Stimulated activated naive CD8-positive, alpha-beta T cell treated with anti-CD3 and anti-CD28 coated beads, Interleukin-15, Interleukin-2, amounts not matched to agents 100 ng/mL and 50 ng/mL, for 24 hours (primary cell): ENCODE data around the gene MAP3K7CL.
"Not testable (repeated sequence)": the region's sequence is repeated elsewhere in the genome, so short reads cannot be mapped to it uniquely, and the experiment has no call there.

ENCODE experiments used
- H3K27ac Mint-ChIP-seq: one replicate; pipeline ENCODE4 v1.8.0; 2021; ENCODE audit warnings: mild to moderate bottlenecking, mixed read lengths
- H3K27me3 Mint-ChIP-seq: one replicate; pipeline ENCODE4 v1.8.0; 2021; ENCODE audit warnings: mixed read lengths
- H3K36me3 Mint-ChIP-seq: one replicate; pipeline ENCODE4 v1.8.0; 2021; ENCODE audit warnings: low read depth, mixed read lengths
- H3K4me1 Mint-ChIP-seq: one replicate; pipeline ENCODE4 v1.8.0; 2021; ENCODE audit warnings: low read depth, mixed read lengths
- H3K4me3 Mint-ChIP-seq: one replicate; pipeline ENCODE4 v1.8.0; 2021; ENCODE audit warnings: mild to moderate bottlenecking, mixed read lengths
- H3K9me3 Mint-ChIP-seq: one replicate; pipeline ENCODE4 v1.8.0; 2021; ENCODE audit warnings: mixed read lengths

MAP3K7CL gene

DNA sequence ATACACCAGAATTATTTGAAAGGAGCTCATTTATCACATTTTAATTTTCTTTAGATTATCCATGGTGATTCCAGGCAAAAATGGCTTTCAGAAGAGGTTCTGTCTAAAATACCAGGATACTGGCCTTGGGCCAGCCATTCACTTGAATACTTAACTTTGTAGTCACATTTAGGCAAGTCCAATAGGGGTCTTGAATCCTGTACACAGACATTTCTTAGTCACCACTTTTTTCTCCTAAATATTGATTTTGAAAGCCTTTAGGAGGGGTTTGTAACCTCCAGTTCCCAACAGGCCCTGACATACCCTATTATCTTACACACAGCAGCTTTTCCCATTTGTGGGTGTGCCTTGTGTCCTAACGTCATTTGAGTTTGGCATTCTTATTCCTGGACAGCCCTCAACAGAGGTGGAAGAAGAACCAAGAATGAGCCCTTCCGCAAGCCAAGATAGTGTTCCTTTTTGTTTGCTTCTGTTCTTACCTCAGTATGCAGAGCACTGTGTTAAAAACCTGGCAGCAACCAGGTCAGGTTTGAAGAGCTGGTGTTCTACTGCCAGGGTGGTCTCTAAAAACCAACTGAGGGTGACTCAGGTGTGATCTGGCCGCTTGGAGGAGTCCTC lies 19.5 kb downstream of the MAP3K7CL start:
- Mint-ChIP-seq H3K4me3 (no peak overlapping the region), H3K27me3 (no peaks in the 10 kb centered on the region), H3K36me3 (no peaks in the 10 kb centered on the region), H3K27ac (no peak overlapping the region), H3K4me1 (peaks cover 16% of the 10 kb centered on the region), H3K9me3 (no peaks in the 10 kb centered on the region)

DNA sequence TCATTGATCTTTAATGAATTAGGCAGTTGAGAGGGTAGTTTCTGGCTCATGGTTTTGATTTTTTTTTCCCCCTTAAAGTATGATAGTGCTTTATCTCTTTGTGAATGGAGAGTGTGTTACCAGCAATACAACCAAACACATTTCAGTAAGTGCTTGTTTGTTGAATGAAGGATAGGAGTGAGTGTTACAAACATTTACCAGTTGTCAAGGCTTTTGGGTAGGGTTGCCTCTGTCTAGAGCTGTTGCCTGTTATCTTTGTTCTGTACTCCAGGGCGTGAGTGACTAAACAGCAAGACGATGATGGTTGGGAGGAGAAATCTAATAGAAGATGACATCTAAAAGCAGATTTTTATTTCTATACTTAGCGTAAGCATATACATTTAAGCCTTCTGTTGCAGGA lies 21.5 kb downstream of the MAP3K7CL start:
- no peaks in the 10 kb centered on the region for H3K27me3 Mint-ChIP-seq
- H3K9me3 Mint-ChIP-seq = no peaks in the 10 kb centered on the region
- no peak overlapping the region for H3K27ac Mint-ChIP-seq
- H3K4me1 Mint-ChIP-seq = peaks cover 9% of the 10 kb centered on the region
- no peaks in the 10 kb centered on the region for H3K36me3 Mint-ChIP-seq
- H3K4me3 Mint-ChIP-seq = no peak overlapping the region

DNA sequence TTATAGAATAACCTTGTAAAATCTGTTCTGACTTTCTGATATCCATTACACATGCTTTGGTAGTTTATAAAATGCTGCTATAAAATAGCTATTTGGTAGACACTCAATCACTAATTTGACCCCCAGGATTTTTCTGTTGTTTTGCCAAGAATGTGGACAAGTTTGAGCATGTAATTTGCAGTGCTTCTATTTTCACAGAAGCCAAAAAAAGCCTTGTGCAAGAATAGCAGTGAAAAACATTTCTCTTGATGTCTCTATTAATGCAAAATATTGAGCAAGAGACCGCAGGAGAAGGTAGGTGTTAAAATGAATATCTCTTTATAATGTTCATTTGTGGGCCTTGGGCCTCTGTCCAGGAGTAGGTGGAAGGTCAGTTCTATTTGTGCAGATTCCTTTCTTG lies 22.5 kb downstream of the MAP3K7CL start:
- H3K4me3 Mint-ChIP-seq = no peak overlapping the region
- peaks cover 9% of the 10 kb centered on the region for H3K4me1 Mint-ChIP-seq
- no peaks in the 10 kb centered on the region for H3K9me3 Mint-ChIP-seq
- no peaks in the 10 kb centered on the region for H3K27me3 Mint-ChIP-seq
- no peak overlapping the region for H3K27ac Mint-ChIP-seq
- H3K36me3 Mint-ChIP-seq = no peaks in the 10 kb centered on the region

DNA sequence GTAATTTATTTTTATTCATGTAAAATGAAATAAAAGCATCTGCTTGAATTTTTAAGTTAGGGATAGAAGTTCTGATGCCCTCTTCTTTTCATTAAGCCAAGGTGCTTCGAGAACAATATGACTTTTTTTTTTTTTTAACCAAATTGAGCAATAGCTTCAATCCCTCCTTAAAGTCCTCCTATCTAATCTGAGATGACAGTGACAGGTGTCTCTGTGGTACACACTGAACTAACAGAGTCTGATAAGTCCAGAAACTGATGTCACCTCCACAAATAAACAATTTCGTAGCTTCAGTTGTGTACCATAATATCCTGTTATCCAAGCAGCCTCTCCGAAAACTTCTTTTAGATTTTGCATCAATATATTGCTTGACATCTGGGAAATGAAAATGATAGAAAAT lies 23.8 kb downstream of the MAP3K7CL start:
- Mint-ChIP-seq H3K36me3 (no peaks in the 10 kb centered on the region), H3K4me1 (no peaks in the 10 kb centered on the region), H3K4me3 (no peak overlapping the region), H3K27me3 (no peaks in the 10 kb centered on the region), H3K9me3 (no peaks in the 10 kb centered on the region), H3K27ac (no peak overlapping the region)

DNA sequence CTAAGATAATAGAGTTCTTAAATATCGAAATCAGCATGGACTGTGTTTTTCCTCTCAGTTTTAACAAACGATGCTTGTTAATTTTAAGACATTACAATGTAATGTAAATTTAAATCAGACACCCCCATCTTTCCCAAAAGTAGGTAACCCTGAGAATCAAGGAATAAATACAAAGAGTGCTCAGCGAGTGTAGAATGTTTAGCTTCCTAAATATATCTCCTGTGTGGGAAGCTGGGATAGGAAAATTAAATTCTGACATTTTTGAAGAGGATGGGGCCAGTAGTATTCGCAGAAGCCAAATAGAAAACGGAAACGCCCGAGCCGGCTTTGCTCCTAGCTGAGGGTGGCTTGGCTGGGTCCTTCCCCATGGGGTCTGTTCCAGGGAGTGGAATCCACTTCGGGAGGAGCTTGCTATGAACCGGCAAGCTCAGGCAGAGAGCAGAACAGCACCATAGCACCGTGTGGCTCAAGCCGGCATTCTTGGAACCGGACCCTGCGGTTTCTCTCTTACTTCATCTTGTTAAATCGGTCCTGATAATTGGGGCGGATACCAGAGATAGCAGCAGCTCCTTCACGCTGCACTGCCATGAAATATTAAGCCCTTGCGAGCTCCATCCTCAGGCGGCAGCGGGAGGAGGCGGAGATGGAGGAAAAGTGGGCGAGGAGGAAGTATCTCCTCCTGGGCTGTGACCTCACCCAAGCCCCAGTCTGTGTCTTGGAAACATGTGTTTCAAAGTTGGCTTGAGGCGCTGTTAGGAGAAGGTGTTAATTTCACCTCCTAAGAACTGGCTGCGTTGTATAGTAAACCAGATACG lies 24.9 kb downstream of the MAP3K7CL start:
- Mint-ChIP-seq H3K4me3 (no peak overlapping the region), H3K27me3 (no peaks in the 10 kb centered on the region)

DNA sequence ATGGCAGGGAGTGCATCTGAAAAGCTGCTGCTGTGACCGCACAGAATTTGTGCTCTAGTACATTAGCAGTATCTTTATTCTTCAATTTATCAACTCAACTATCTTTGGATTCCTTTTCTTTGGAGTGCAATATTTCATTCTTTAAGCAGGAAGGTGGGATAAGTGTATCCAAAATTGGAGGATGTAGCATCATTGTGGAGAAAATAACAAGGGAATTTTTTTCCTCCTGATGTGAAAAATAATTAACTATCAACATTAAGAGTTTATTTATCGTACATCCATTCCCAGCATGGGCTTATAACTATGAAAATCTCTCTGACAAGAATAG lies 25.5 kb downstream of the MAP3K7CL start:
- Mint-ChIP-seq H3K4me3 (no peak overlapping the region), H3K27ac (no peak overlapping the region), H3K4me1 (no peaks in the 10 kb centered on the region), H3K27me3 (no peaks in the 10 kb centered on the region), H3K36me3 (no peaks in the 10 kb centered on the region), H3K9me3 (no peaks in the 10 kb centered on the region)

More for the DNA sequence above, 24.9 kb downstream of the MAP3K7CL start:
- Mint-ChIP-seq H3K27ac (no peak overlapping the region), H3K9me3 (no peaks in the 10 kb centered on the region), H3K4me1 (no peaks in the 10 kb centered on the region), H3K36me3 (no peaks in the 10 kb centered on the region)

DNA sequence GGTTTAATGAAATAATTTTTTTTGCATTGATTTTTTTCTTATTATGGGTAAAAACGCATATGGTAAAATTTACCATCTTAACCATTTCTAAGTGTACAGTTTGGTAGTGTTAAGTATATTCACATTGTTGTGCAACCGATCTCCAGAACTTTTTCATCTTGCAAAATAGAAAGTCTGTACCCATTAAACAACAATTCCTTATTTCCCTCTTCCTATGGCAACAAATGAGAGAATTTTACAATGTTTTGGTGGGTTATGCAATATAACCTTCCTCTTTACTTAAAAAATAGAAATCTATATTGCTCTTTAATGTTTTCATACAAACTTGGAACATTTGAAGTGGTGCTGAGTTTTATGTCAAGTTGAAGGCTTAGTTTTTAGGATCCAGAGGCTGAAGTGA lies 26.6 kb downstream of the MAP3K7CL start:
- no peaks in the 10 kb centered on the region for H3K27me3 Mint-ChIP-seq
- H3K4me3 Mint-ChIP-seq = no peak overlapping the region
- H3K36me3 Mint-ChIP-seq = no peaks in the 10 kb centered on the region
- no peaks in the 10 kb centered on the region for H3K9me3 Mint-ChIP-seq
- no peak overlapping the region for H3K27ac Mint-ChIP-seq
- H3K4me1 Mint-ChIP-seq = no peaks in the 10 kb centered on the region

DNA sequence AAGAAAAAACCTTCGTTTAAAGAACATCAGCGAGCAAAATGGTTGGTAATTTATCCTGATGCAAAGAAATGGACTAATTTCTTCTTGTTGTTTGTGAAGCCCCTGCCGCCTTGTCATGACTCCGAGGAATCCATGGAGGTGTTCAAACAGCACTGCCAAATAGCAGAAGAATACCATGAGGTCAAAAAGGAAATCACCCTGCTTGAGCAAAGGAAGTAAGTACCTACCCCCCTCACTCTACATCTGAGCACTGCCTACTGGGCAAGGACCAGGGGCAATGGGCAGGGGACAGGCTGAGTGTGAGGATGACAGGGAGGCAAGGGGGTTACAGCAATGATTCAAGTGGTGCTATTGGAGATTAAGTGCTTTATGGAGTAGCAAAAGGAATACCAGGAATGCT lies 29.4 kb downstream of the MAP3K7CL start:
- no peak overlapping the region for H3K4me3 Mint-ChIP-seq
- H3K9me3 Mint-ChIP-seq = no peaks in the 10 kb centered on the region
- H3K4me1 Mint-ChIP-seq = no peaks in the 10 kb centered on the region
- H3K27ac Mint-ChIP-seq = no peak overlapping the region
- H3K36me3 Mint-ChIP-seq = no peaks in the 10 kb centered on the region
- no peaks in the 10 kb centered on the region for H3K27me3 Mint-ChIP-seq

DNA sequence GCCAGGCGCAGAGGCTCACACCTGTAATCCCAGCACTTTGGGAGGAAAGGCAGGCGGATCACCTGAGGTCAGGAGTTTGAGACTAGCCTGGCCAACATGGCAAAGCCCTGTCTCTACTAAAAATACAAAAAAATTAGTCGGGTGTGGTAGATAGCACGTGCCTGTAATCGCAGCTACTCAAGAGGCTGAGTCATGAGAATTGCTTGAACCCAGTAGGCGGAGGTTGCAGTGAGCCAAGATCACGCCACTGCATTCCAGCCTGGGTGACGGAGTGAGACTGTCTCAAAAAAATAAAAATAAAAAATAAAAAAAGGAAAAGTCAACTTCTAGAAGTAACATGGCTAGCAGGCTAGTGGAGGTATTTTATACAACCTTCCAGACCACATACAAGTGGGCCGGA lies 32.4 kb downstream of the MAP3K7CL start:
- H3K27me3 Mint-ChIP-seq, H3K4me3 Mint-ChIP-seq, H3K27ac Mint-ChIP-seq, H3K4me1 Mint-ChIP-seq, H3K9me3 Mint-ChIP-seq, H3K36me3 Mint-ChIP-seq: not testable (repeated sequence)

DNA sequence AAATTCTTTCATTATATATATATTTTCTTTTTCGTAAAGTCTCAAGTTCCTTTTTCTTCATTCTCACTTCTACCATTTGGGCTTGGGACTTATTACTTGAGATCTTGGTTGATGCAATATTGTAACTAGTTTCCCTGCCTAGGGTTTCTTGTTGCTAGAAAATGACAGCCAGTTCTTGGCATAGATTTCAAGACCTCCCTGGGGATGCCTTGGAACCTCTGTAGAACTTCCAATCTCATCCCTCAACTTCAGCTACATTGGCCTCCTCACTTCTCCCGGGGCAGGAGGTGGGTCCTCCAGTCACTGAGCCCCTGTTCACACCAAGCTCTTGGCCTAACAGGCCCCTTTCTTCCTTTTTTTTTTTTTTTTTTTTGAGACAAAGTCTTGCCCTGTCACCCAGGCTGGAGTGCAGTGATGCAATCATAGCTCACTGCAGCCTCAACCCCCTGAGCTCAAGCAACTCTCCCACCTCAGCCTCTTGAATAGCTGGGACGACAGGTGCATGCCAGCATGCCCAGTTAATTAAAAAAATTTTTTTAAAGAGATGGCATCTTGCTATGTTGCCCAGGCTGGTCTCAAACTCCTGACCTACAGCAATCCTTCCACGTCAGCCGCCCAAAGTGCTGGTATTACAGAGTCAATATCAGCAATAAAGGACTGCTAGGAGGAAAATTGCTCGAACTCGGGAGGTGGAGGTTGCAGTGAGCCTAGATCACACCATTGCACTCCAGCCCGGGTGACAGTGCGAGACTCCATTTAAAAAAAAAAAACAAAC lies 33.1 kb downstream of the MAP3K7CL start:
- no peaks in the 10 kb centered on the region for H3K9me3 Mint-ChIP-seq
- H3K4me3 Mint-ChIP-seq = no peak overlapping the region
- H3K36me3 Mint-ChIP-seq = peaks cover 5% of the 10 kb centered on the region
- H3K27me3 Mint-ChIP-seq = no peaks in the 10 kb centered on the region
- H3K27ac Mint-ChIP-seq = no peak overlapping the region
- H3K4me1 Mint-ChIP-seq = peaks cover 3% of the 10 kb centered on the region

DNA sequence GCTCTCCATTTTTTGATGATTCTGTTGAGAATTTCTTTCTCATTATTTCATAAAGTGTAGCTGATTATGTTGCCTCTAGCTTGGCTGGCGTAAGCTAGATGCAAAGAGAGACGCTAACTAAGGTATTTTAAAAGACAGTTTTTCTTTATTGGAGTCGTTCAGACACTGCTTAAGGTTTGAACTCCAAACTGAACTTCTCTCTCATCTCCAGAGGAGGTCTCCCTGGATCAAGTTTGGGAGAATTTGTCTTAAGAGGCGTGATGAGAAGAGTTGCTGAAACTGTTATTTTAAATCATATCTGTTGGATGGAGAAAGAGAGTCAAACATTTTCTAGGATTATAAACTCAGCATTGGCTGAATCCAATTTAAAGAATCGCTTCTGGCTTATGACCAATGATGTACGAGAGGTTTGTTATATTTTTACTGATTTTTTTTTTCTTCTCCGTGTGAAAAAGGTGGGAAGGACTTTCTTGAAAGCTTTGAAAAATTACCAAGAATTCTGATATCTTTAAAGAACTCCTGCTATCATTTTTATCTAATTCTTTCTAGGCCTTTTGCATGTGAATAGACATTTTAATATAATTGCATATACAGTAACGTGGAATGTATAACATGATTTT lies 34.0 kb downstream of the MAP3K7CL start:
- H3K4me1 Mint-ChIP-seq = peaks cover 3% of the 10 kb centered on the region
- no peak overlapping the region for H3K4me3 Mint-ChIP-seq
- no peaks in the 10 kb centered on the region for H3K27me3 Mint-ChIP-seq
- H3K9me3 Mint-ChIP-seq = no peaks in the 10 kb centered on the region
- H3K27ac Mint-ChIP-seq = no peak overlapping the region
- H3K36me3 Mint-ChIP-seq = peaks cover 5% of the 10 kb centered on the region

DNA sequence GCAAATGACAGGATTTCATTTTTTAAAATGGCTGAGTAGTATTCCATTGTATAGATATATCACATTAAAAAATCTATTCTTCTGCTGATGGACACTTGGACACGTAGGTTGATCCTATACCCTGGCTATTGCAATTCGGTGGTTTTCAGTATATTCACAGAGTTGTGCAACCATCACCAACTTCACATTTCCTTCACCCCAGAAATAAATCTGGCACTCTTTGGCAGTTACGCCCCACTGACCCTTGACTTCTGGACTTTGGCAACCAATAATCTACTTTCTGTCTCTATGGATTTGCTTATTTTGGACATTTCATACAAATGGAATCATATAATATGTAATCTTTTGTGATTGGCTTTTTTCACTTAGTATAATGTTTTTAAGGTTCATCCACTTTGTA lies 35.9 kb downstream of the MAP3K7CL start:
- H3K4me3 Mint-ChIP-seq = no peak overlapping the region
- peaks cover 13% of the 10 kb centered on the region for H3K4me1 Mint-ChIP-seq
- peaks cover 5% of the 10 kb centered on the region for H3K36me3 Mint-ChIP-seq
- H3K27me3 Mint-ChIP-seq = no peaks in the 10 kb centered on the region
- H3K27ac Mint-ChIP-seq = no peak overlapping the region
- H3K9me3 Mint-ChIP-seq = no peaks in the 10 kb centered on the region

DNA sequence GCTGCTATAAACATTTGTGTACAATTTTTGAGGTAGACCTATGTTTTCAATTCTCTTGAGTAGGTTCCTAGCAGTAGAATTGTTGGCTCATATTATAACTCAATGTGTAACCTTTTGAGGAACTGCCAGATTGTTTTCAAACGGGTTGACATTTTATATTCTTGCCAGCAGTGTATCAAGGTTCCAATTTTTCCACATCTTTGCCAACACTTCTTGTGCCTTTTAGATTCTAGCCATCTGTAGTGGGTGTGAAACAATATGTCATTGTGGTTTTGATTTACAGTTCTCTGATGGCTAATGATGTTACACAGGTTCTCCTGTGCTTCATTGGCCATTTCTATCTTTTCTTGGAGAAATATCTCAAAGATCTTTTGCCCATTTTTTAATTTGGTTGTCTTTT lies 36.4 kb downstream of the MAP3K7CL start:
- Mint-ChIP-seq H3K4me1 (peaks cover 13% of the 10 kb centered on the region), H3K27ac (peak overlapping the region; percentile 16), H3K36me3 (peaks cover 5% of the 10 kb centered on the region), H3K9me3 (no peaks in the 10 kb centered on the region), H3K4me3 (no peak overlapping the region), H3K27me3 (no peaks in the 10 kb centered on the region)

DNA sequence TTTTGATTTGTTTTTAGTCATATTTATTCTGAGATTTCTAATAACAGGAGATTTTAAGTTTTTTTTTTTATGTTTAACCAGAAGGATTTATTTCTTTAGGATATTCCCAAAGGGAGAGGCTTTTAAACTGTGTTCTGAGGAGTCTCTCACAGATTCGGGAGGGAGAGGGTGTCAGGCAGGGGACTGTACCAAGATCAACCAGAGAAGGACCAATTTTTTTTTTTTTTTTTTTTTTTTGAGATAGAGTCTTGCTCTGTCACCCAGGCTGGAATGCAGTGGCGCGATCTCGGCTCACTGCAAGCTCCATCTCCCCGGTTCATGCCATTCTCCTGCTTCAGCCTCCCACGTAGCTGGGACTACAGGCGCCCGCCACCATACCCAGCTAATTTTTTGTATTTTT lies 37.0 kb downstream of the MAP3K7CL start:
- H3K27ac Mint-ChIP-seq = not testable (repeated sequence)

DNA sequence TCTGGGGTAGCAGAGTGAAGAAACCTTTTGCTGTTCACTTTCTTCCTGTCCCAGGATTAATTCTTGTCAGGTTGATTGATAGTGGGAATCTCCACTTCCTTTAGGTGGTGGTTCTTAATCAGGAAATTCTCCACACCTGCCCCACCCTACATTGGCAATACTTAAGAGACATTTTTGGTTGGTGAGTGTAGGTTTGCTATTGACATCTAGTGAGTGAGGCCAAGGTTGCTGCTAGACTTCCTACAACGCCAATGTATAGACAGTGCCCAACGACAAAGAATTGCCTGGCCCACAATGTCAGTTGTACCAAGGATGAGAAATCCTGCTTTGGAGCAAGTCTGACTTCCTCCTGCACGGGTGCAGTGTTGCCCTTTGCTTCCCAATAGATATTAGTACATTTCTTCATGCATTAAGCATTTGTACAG lies 38.5 kb downstream of the MAP3K7CL start:
- no peaks in the 10 kb centered on the region for H3K27me3 Mint-ChIP-seq
- H3K4me3 Mint-ChIP-seq = no peak overlapping the region
- H3K9me3 Mint-ChIP-seq = no peaks in the 10 kb centered on the region
- peaks cover 5% of the 10 kb centered on the region for H3K36me3 Mint-ChIP-seq
- H3K27ac Mint-ChIP-seq = no peak overlapping the region
- peaks cover 13% of the 10 kb centered on the region for H3K4me1 Mint-ChIP-seq

More for the DNA sequence above, 37.0 kb downstream of the MAP3K7CL start:
- not testable (repeated sequence) for H3K9me3 Mint-ChIP-seq, H3K4me3 Mint-ChIP-seq, H3K36me3 Mint-ChIP-seq, H3K27me3 Mint-ChIP-seq
- peaks cover 13% of the 10 kb centered on the region for H3K4me1 Mint-ChIP-seq
